WTC11 (cell line): Measurements from ENCODE around the gene TTC4.

Source experiments
- CTCF ChIP-seq: fragments of 200-600 bp; IDR thresholded peaks from 2 replicates; pipeline ENCODE4 v1.8.0; 2022; ENCODE audit warnings: antibody characterized with exemption
- ESRRA ChIP-seq: sonication (generic); formaldehyde crosslinking; IDR thresholded peaks from 2 replicates; pipeline ENCODE4 v1.8.1; 2022; ENCODE audit warnings: mild to moderate bottlenecking, missing genetic modification reagents, borderline replicate concordance
- FOXJ3 ChIP-seq: sonication (generic); formaldehyde crosslinking; IDR thresholded peaks from 2 replicates; pipeline ENCODE4 v1.9.0; 2021; ENCODE audit warnings: missing genetic modification reagents, mild to moderate bottlenecking, borderline replicate concordance
- FOXP1 ChIP-seq: sonication (generic); formaldehyde crosslinking; IDR thresholded peaks from 2 replicates; pipeline ENCODE4 v1.8.0; 2022; ENCODE audit warnings: missing genetic modification reagents, mild to moderate bottlenecking, moderate library complexity, borderline replicate concordance
- IRF2 ChIP-seq: sonication (generic); formaldehyde crosslinking; IDR thresholded peaks from 2 replicates; pipeline ENCODE4 v1.8.0; 2022; ENCODE audit warnings: low read depth, missing genetic modification reagents, borderline replicate concordance
- MAX ChIP-seq: sonication (generic); formaldehyde crosslinking; IDR thresholded peaks from 2 replicates; pipeline ENCODE4 v1.8.0; 2022; ENCODE audit warnings: mild to moderate bottlenecking, missing genetic modification reagents
- MXD4 ChIP-seq: fragments of 250-450 bp; sonication (Bioruptor Pico); IDR thresholded peaks from 2 replicates; pipeline ENCODE4 v1.8.0; 2021; ENCODE audit warnings: mild to moderate bottlenecking, moderate library complexity, borderline replicate concordance
- MYBL2 ChIP-seq: sonication (generic); formaldehyde crosslinking; IDR thresholded peaks from 2 replicates; pipeline ENCODE4 v1.8.1; 2023; ENCODE audit warnings: mild to moderate bottlenecking, moderate library complexity, missing genetic modification reagents
- RELA ChIP-seq: sonication (generic); formaldehyde crosslinking; IDR thresholded peaks from 2 replicates; pipeline ENCODE4 v1.8.1; 2022; ENCODE audit warnings: missing genetic modification reagents, mild to moderate bottlenecking, borderline replicate concordance
- TCF7 ChIP-seq: sonication (generic); formaldehyde crosslinking; IDR thresholded peaks from 2 replicates; pipeline ENCODE4 v1.8.0; 2022; ENCODE audit warnings: mild to moderate bottlenecking, low read depth, missing genetic modification reagents, moderate library complexity
- TP53 ChIP-seq: sonication (generic); formaldehyde crosslinking; IDR thresholded peaks from 2 replicates; pipeline ENCODE4 v1.8.1; 2023; ENCODE audit warnings: mild to moderate bottlenecking, missing genetic modification reagents
- USF2 ChIP-seq: sonication (generic); formaldehyde crosslinking; IDR thresholded peaks from 2 replicates; pipeline ENCODE4 v1.8.1; 2023; ENCODE audit warnings: mild to moderate bottlenecking, missing genetic modification reagents, moderate library complexity
- ZBTB43 ChIP-seq: sonication (generic); formaldehyde crosslinking; IDR thresholded peaks from 2 replicates; pipeline ENCODE4 v1.8.1; 2023; ENCODE audit warnings: mild to moderate bottlenecking, missing genetic modification reagents
- ZNF121 ChIP-seq: sonication (generic); formaldehyde crosslinking; IDR thresholded peaks from 2 replicates; pipeline ENCODE4 v1.8.0; 2023; ENCODE audit warnings: missing genetic modification reagents

GRCh38 chr1:54715493-54716298 lies at the start of gene TTC4:
- TF ChIP-seq CTCF: no peak
- TF ChIP-seq MAX (CRISPR knock-in tag): peak; percentile 86; the same call in 1 of the 2 replicates
- TF ChIP-seq USF2 (CRISPR knock-in tag): no peak; the same call in 1 of the 2 replicates
- TF ChIP-seq TCF7: no peak
- no peak for TF ChIP-seq TP53 (CRISPR knock-in tag)
- no peak for TF ChIP-seq RELA (CRISPR knock-in tag)
- TF ChIP-seq ESRRA (CRISPR knock-in tag): no peak
- peak; percentile 85 for TF ChIP-seq ZBTB43 (CRISPR knock-in tag)
- TF ChIP-seq IRF2 (CRISPR knock-in tag): no peak
- no peak for TF ChIP-seq MXD4 (CRISPR knock-in tag)
- TF ChIP-seq FOXJ3 (CRISPR knock-in tag): no peak
- TF ChIP-seq MYBL2 (CRISPR knock-in tag): peak; percentile 75; the same call in 1 of the 2 replicates
- peak; percentile 88 for TF ChIP-seq FOXP1
- no peak for TF ChIP-seq ZNF121 (CRISPR knock-in tag)
